Fibroblast of the aortic adventitia (primary cell): ENCODE results near the gene PRKAR1B. TPM values are rescaled to one million over a fixed set of nuclear protein-coding genes. Genes with fewer than 3 reads are reported as not detected.
"Not testable (repeated sequence)": the region's sequence is repeated elsewhere in the genome, so short reads cannot be mapped to it uniquely, and the experiment has no call there.

Experiments
- DNase-seq: peaks from one replicate; pipeline ENCODE4 v3.0.0-alpha.2; 2010; ENCODE audit warnings: low read depth
- H3K4me3 ChIP-seq: 2 replicates; pipeline ENCODE4 v1.5.1; 2011; ENCODE audit warnings: low read depth, mild to moderate bottlenecking, control low read depth, low read length, moderate library complexity
- CTCF ChIP-seq: IDR thresholded peaks from 2 replicates; pipeline ENCODE4 v1.5.1; 2011; ENCODE audit warnings: mild to moderate bottlenecking, low read length, control low read depth, inconsistent platforms; ENCODE audit not compliant: insufficient read depth
- total RNA-seq: library from RNA; depleted of rRNA; stranded (reverse); fragments of >200 nt; gene quantifications from 2 replicates; pipeline ENCODE4 v1.2.3, GENCODE V29; 2012; ENCODE audit warnings: low replicate concordance

Gene PRKAR1B
- total RNA-seq, 1 donor: 7.0 TPM

DNA sequence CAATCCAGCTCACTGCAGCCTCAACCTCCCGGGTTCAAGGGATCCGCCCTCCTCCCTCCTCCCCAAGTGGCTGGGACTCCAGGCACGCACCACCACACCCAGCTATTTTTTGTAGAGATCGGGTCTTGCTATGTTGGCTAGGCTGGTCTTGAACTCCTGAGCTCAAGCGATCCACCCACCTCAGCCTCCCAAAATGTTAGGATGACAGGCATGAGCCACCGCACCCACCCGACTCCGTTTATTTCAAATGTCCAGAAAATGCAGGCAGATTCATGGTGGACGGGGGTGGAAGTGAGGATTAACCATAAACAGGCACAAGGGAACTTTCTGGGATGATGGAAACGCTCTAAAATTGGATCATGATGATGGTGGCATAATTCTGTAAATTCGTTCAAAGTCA is 85.1 kb downstream of the PRKAR1B start:
- DNase-seq: no peak
- no peak overlapping the region for H3K4me3 ChIP-seq
- TF ChIP-seq CTCF: no peak

DNA sequence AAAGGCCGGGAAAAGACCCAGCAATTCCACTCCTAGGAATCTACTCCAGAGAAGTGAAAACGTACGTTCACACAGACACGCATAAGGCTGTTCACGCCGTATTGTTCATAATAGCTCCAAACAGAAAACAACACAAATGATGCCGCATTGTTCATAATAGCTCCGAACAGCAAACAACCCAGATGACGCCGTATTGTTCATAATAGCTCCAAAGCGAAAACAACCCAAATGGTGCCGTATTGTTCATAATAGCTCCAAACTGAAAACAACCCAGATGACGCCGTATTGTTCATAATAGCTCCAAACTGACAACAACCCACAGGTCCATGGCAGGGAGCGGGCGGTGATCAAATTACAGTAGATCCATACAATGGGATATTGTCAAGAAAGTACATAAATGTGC is 85.8 kb downstream of the PRKAR1B start:
- DNase-seq: no peak
- TF ChIP-seq CTCF: no peak
- H3K4me3 ChIP-seq: no peak overlapping the region

DNA sequence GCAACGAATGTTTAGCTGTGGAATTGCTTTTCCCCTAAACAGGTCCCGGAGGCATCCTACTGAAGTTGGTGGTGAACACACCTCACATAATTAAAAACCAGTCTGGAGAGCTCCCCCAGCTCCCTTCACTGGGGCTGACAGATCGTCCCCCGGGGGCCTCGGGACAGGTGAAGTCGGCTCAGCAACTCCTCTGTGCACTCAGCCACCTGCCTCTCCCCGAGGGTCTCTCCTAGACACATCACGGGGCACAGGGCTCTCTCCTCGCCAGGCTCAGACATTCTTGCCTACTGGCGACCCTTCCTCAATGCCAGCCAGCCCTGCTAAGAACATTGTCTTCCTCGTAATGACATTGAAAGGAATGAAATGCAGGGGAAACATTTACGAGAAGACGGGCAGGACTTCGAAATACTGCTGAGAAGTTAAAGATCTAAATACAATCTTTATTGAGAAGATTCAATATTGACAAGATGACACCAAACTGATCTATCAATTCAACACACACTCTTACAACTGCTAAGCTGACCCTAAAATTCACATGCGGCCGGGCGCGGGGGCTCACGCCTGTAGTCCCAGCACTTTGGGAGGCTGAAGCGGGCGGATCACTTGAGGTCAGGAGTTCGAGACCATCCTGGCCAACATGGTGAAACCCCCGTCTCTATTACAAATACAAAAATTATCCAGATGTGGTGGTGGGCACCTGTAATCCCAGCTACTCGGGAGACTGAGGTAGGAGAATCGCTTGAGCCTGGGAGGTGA is 88.6 kb downstream of the PRKAR1B start:
- no peak for TF ChIP-seq CTCF
- H3K4me3 ChIP-seq: no peak overlapping the region
- no peak for DNase-seq

- no peak for DNase-seq
- TF ChIP-seq CTCF: no peak
- H3K4me3 ChIP-seq: no peak overlapping the region
These were observed 89.3 kb downstream of the PRKAR1B start for GRCh38 chr7:637826-638225.

- H3K4me3 ChIP-seq: no peak overlapping the region
- DNase-seq: peak; percentile 5
- TF ChIP-seq CTCF: peak; percentile 36
These were observed 90.7 kb downstream of the PRKAR1B start for GRCh38 chr7:636396-636795.

GRCh38 chr7:635687-636382 is 91.2 kb downstream of the PRKAR1B start:
- H3K4me3 ChIP-seq, DNase-seq: not testable (repeated sequence)

- no peak overlapping the region for H3K4me3 ChIP-seq
- no peak for DNase-seq
- TF ChIP-seq CTCF: no peak
These were observed 91.9 kb downstream of the PRKAR1B start for GRCh38 chr7:635227-635626.
